Measurements from ENCODE around the gene OR11A1. TPM values are rescaled to one million over a fixed set of nuclear protein-coding genes. Genes with fewer than 3 reads are reported as not detected.

The OR11A1 gene, protein sequence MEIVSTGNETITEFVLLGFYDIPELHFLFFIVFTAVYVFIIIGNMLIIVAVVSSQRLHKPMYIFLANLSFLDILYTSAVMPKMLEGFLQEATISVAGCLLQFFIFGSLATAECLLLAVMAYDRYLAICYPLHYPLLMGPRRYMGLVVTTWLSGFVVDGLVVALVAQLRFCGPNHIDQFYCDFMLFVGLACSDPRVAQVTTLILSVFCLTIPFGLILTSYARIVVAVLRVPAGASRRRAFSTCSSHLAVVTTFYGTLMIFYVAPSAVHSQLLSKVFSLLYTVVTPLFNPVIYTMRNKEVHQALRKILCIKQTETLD
- not detected in 2 replicates for total RNA-seq

GRCh38 chr6:29456971-29457370 is at the start of gene OR11A1, which contains the start of gene OR2H1:
Gene OR11A1, minus strand, starts transcription at chr6:29457071. Its CDS starts 29,430 bp downstream, at chr6:29427641.
Gene OR2H1, plus strand, starts transcription at chr6:29457155. Its CDS starts 4,615 bp downstream, at chr6:29461770.

GRCh38 chr6:29487660-29488059 is 30.8 kb upstream of the OR11A1 start, which contains the start of gene MAS1L:
Gene MAS1L, minus strand, starts transcription at chr6:29487956. Its CDS starts 54 bp downstream, at chr6:29487902.

DNA sequence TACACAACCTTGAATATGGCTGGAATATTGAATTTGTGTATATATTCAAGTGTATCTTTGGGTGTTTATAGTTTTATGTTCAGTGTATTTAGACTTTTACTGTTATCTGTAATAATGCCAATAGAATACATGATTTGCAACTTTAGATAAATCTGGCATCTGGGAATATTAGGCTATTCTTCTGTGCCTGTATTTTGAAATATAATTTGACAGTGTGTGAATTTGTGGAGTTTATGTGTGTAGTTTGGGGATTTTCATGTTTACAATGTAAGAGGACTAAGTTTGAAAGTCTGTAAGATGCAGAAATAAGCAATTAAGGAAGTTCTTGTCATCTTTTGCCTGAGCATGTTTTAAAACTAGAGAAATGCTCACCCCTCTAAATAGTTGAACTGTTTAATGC is 17.9 kb downstream of the OR11A1 start, which contains the start of gene OR10C1:
Gene OR10C1 (plus strand): TSS at position 301 of the 400 bp plus-strand sequence. CDS start 710 bp downstream, outside the sequence.

GRCh38 chr6:29414588-29414987 is 42.3 kb downstream of the OR11A1 start, which contains the start of gene OR12D1:
Gene OR12D1, plus strand, starts transcription at chr6:29414928.

DNA sequence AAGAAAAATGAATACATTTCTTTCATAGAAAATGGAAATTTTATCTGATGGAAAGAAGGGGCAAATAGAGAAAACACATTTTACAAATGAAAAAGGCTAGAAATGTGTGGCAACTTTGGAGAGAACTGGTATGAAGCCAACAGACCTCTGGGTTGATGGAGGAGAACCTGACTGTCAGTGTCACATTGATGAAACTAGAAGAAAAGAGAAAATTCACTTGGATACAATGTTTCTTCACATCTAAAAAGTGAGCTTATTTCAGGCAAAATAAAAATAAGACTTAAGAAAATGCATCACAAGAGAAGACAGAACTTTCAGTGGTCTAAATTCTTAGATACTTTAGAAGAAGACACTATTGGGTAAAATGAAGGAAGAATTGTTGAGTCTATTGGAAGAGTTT is 61.5 kb downstream of the OR11A1 start, which contains the start of gene OR12D2:
Gene OR12D2 (plus strand): TSS at position 301 of the 400 bp plus-strand sequence. CDS start 1,069 bp downstream, outside the sequence.

Other genes with a start within 250 kb of the OR11A1 start
- gene OR14J1, start 155.4 kb downstream of the OR11A1 start, total RNA-seq = not detected in 2 replicates
- gene OR5V1, start 88.2 kb downstream of the OR11A1 start, total RNA-seq = not detected in 2 replicates
- not detected in 2 replicates for gene OR12D3, start 81.8 kb downstream of the OR11A1 start, total RNA-seq
- not detected in 2 replicates for gene OR12D2, start 61.4 kb downstream of the OR11A1 start, total RNA-seq
- not detected in 2 replicates for gene OR12D1, start 42.1 kb downstream of the OR11A1 start, total RNA-seq
- gene OR10C1, start 17.8 kb downstream of the OR11A1 start, total RNA-seq = not detected in 2 replicates
- not detected in 2 replicates for gene OR2H1, start 84 bp upstream of the OR11A1 start, total RNA-seq
- gene MAS1L, start 30.9 kb upstream of the OR11A1 start, total RNA-seq = not detected in 2 replicates
- gene UBD, start 102.7 kb upstream of the OR11A1 start, total RNA-seq = not detected in 2 replicates
- gene OR2H2, start 128.1 kb upstream of the OR11A1 start, total RNA-seq = not detected in 2 replicates
- gene GABBR1, start 176.1 kb upstream of the OR11A1 start, total RNA-seq = 4.4 and 4.8 TPM in 2 replicates
- gene MOG, start 200.0 kb upstream of the OR11A1 start, total RNA-seq = not detected in 2 replicates
- gene ZFP57, start 224.1 kb upstream of the OR11A1 start, total RNA-seq = not detected in 2 replicates

Measured in bronchus fibroblast of lung (primary cell).